ENCODE measurements around the gene RNF34.

Gene RNF34

GRCh38 chr12:121432740-121433480 is 33.0 kb downstream of the RNF34 start:
- H3K27ac ChIP-seq (ENCODE audit: insufficient read depth, low read length, poor library complexity, severe bottlenecking): no peak overlapping the region
- no peak overlapping the region for H3K4me3 ChIP-seq (ENCODE audit: insufficient read depth, low read depth, low read length, poor library complexity, severe bottlenecking)
- no peaks in the 10 kb centered on the region for H3K9me3 ChIP-seq (ENCODE audit: control insufficient read depth, low read length)
- H3K27me3 ChIP-seq (replicated peaks; ENCODE audit: control insufficient read depth, insufficient read depth, low read length, poor library complexity, severe bottlenecking): no peaks in the 10 kb centered on the region
- DNase-seq: no peak
- no peaks in the 10 kb centered on the region for H3K4me1 ChIP-seq (ENCODE audit: control insufficient read depth, insufficient read depth, low read length, poor library complexity, severe bottlenecking)
- peaks cover 47% of the 10 kb centered on the region for H3K36me3 ChIP-seq (ENCODE audit: control insufficient read depth, insufficient read depth, low read length)

- Histone ChIP-seq H3K36me3 (ENCODE audit: control insufficient read depth, insufficient read depth, low read length) (peaks cover 49% of the 10 kb centered on the region), H3K27ac (ENCODE audit: insufficient read depth, low read length, poor library complexity, severe bottlenecking) (no peak overlapping the region), H3K4me3 (ENCODE audit: insufficient read depth, low read depth, low read length, poor library complexity, severe bottlenecking) (no peak overlapping the region), H3K27me3 (replicated peaks; ENCODE audit: control insufficient read depth, insufficient read depth, low read length, poor library complexity, severe bottlenecking) (no peaks in the 10 kb centered on the region), H3K4me1 (ENCODE audit: control insufficient read depth, insufficient read depth, low read length, poor library complexity, severe bottlenecking) (no peaks in the 10 kb centered on the region), H3K9me3 (ENCODE audit: control insufficient read depth, low read length) (no peaks in the 10 kb centered on the region)
- DNase-seq: no peak
Measured at GRCh38 chr12:121436706-121437105, 36.8 kb downstream of the RNF34 start.

- no peak for DNase-seq
- Histone ChIP-seq H3K27ac (ENCODE audit: insufficient read depth, low read length, poor library complexity, severe bottlenecking) (no peak overlapping the region), H3K4me1 (ENCODE audit: control insufficient read depth, insufficient read depth, low read length, poor library complexity, severe bottlenecking) (no peaks in the 10 kb centered on the region), H3K4me3 (ENCODE audit: insufficient read depth, low read depth, low read length, poor library complexity, severe bottlenecking) (no peak overlapping the region), H3K27me3 (replicated peaks; ENCODE audit: control insufficient read depth, insufficient read depth, low read length, poor library complexity, severe bottlenecking) (no peaks in the 10 kb centered on the region), H3K9me3 (ENCODE audit: control insufficient read depth, low read length) (no peaks in the 10 kb centered on the region), H3K36me3 (ENCODE audit: control insufficient read depth, insufficient read depth, low read length) (peaks cover 54% of the 10 kb centered on the region)
Measured at GRCh38 chr12:121438905-121439304, 39.0 kb downstream of the RNF34 start.

- Histone ChIP-seq H3K36me3 (ENCODE audit: control insufficient read depth, insufficient read depth, low read length) (peaks cover 62% of the 10 kb centered on the region), H3K4me3 (ENCODE audit: insufficient read depth, low read depth, low read length, poor library complexity, severe bottlenecking) (no peak overlapping the region), H3K4me1 (ENCODE audit: control insufficient read depth, insufficient read depth, low read length, poor library complexity, severe bottlenecking) (no peaks in the 10 kb centered on the region), H3K27me3 (replicated peaks; ENCODE audit: control insufficient read depth, insufficient read depth, low read length, poor library complexity, severe bottlenecking) (no peaks in the 10 kb centered on the region), H3K27ac (ENCODE audit: insufficient read depth, low read length, poor library complexity, severe bottlenecking) (no peak overlapping the region), H3K9me3 (ENCODE audit: control insufficient read depth, low read length) (no peaks in the 10 kb centered on the region)
- no peak for DNase-seq
Measured at GRCh38 chr12:121439715-121440114, 39.8 kb downstream of the RNF34 start.

- no peaks in the 10 kb centered on the region for H3K27me3 ChIP-seq (replicated peaks; ENCODE audit: control insufficient read depth, insufficient read depth, low read length, poor library complexity, severe bottlenecking)
- H3K27ac ChIP-seq (ENCODE audit: insufficient read depth, low read length, poor library complexity, severe bottlenecking): no peak overlapping the region
- H3K36me3 ChIP-seq (ENCODE audit: control insufficient read depth, insufficient read depth, low read length): peaks cover 62% of the 10 kb centered on the region
- H3K4me3 ChIP-seq (ENCODE audit: insufficient read depth, low read depth, low read length, poor library complexity, severe bottlenecking): no peak overlapping the region
- DNase-seq: no peak
- H3K4me1 ChIP-seq (ENCODE audit: control insufficient read depth, insufficient read depth, low read length, poor library complexity, severe bottlenecking): no peaks in the 10 kb centered on the region
- no peaks in the 10 kb centered on the region for H3K9me3 ChIP-seq (ENCODE audit: control insufficient read depth, low read length)
Measured at GRCh38 chr12:121440768-121441167, 40.9 kb downstream of the RNF34 start.

- Histone ChIP-seq H3K9me3 (ENCODE audit: control insufficient read depth, low read length) (no peaks in the 10 kb centered on the region), H3K36me3 (ENCODE audit: control insufficient read depth, insufficient read depth, low read length) (peaks cover 59% of the 10 kb centered on the region), H3K4me3 (ENCODE audit: insufficient read depth, low read depth, low read length, poor library complexity, severe bottlenecking) (no peak overlapping the region), H3K27me3 (replicated peaks; ENCODE audit: control insufficient read depth, insufficient read depth, low read length, poor library complexity, severe bottlenecking) (no peaks in the 10 kb centered on the region), H3K4me1 (ENCODE audit: control insufficient read depth, insufficient read depth, low read length, poor library complexity, severe bottlenecking) (no peaks in the 10 kb centered on the region), H3K27ac (ENCODE audit: insufficient read depth, low read length, poor library complexity, severe bottlenecking) (no peak overlapping the region)
- no peak for DNase-seq
Measured at GRCh38 chr12:121441555-121441954, 41.6 kb downstream of the RNF34 start.

GRCh38 chr12:121442028-121442948 is 42.4 kb downstream of the RNF34 start:
- peaks cover 59% of the 10 kb centered on the region for H3K36me3 ChIP-seq (ENCODE audit: control insufficient read depth, insufficient read depth, low read length)
- H3K27ac ChIP-seq (ENCODE audit: insufficient read depth, low read length, poor library complexity, severe bottlenecking): no peak overlapping the region
- H3K27me3 ChIP-seq (replicated peaks; ENCODE audit: control insufficient read depth, insufficient read depth, low read length, poor library complexity, severe bottlenecking): no peaks in the 10 kb centered on the region
- no peak overlapping the region for H3K4me3 ChIP-seq (ENCODE audit: insufficient read depth, low read depth, low read length, poor library complexity, severe bottlenecking)
- no peak for DNase-seq
- no peaks in the 10 kb centered on the region for H3K9me3 ChIP-seq (ENCODE audit: control insufficient read depth, low read length)
- H3K4me1 ChIP-seq (ENCODE audit: control insufficient read depth, insufficient read depth, low read length, poor library complexity, severe bottlenecking): no peaks in the 10 kb centered on the region

- Histone ChIP-seq H3K4me1 (ENCODE audit: control insufficient read depth, insufficient read depth, low read length, poor library complexity, severe bottlenecking) (no peaks in the 10 kb centered on the region), H3K27me3 (replicated peaks; ENCODE audit: control insufficient read depth, insufficient read depth, low read length, poor library complexity, severe bottlenecking) (no peaks in the 10 kb centered on the region), H3K4me3 (ENCODE audit: insufficient read depth, low read depth, low read length, poor library complexity, severe bottlenecking) (no peak overlapping the region), H3K36me3 (ENCODE audit: control insufficient read depth, insufficient read depth, low read length) (peaks cover 57% of the 10 kb centered on the region), H3K9me3 (ENCODE audit: control insufficient read depth, low read length) (no peaks in the 10 kb centered on the region), H3K27ac (ENCODE audit: insufficient read depth, low read length, poor library complexity, severe bottlenecking) (no peak overlapping the region)
- DNase-seq: peak; percentile 21 to 40 (median 27)
Measured at GRCh38 chr12:121443193-121443870, 43.4 kb downstream of the RNF34 start.

GRCh38 chr12:121443911-121444841 is 44.3 kb downstream of the RNF34 start:
- Histone ChIP-seq H3K9me3 (ENCODE audit: control insufficient read depth, low read length) (no peaks in the 10 kb centered on the region), H3K36me3 (ENCODE audit: control insufficient read depth, insufficient read depth, low read length) (peaks cover 53% of the 10 kb centered on the region), H3K27me3 (replicated peaks; ENCODE audit: control insufficient read depth, insufficient read depth, low read length, poor library complexity, severe bottlenecking) (no peaks in the 10 kb centered on the region), H3K4me1 (ENCODE audit: control insufficient read depth, insufficient read depth, low read length, poor library complexity, severe bottlenecking) (no peaks in the 10 kb centered on the region), H3K27ac (ENCODE audit: insufficient read depth, low read length, poor library complexity, severe bottlenecking) (no peak overlapping the region), H3K4me3 (ENCODE audit: insufficient read depth, low read depth, low read length, poor library complexity, severe bottlenecking) (no peak overlapping the region)
- no peak for DNase-seq
